ENCODE measurements around the gene KMT5C.

DNA sequence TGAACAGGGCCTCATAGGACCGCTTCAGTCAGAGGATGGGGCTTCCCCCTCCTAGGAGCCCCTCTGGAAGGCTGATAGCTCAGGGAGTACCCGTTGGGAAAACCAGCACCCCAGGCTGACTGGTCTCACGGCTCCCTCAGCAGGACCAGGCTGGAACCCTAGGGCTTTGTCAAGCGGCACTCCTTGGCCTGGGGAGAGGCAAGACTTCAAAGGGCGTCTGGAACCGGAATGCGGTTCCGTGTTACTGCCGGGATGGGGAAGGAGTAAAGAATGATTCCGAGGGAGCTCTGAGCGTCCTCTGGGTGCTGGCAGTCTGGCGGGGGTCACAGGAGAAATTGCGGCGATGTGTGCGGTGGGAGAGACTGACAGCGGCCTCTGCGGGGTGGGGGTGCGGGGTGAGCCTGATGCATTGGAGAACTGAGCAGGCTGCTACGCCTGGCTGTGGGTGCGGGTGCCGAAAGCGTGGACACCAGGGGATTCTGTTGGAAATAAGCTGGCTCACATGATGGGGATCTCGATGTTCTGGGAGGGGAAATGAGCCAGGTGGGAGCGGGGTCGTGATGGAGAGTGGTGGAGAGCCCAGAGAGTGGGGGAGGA is 13.0 kb downstream of the KMT5C start:
- TF ChIP-seq, protein P1, sequence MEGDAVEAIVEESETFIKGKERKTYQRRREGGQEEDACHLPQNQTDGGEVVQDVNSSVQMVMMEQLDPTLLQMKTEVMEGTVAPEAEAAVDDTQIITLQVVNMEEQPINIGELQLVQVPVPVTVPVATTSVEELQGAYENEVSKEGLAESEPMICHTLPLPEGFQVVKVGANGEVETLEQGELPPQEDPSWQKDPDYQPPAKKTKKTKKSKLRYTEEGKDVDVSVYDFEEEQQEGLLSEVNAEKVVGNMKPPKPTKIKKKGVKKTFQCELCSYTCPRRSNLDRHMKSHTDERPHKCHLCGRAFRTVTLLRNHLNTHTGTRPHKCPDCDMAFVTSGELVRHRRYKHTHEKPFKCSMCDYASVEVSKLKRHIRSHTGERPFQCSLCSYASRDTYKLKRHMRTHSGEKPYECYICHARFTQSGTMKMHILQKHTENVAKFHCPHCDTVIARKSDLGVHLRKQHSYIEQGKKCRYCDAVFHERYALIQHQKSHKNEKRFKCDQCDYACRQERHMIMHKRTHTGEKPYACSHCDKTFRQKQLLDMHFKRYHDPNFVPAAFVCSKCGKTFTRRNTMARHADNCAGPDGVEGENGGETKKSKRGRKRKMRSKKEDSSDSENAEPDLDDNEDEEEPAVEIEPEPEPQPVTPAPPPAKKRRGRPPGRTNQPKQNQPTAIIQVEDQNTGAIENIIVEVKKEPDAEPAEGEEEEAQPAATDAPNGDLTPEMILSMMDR (IDR thresholded peaks at IDR 0.05; ENCODE audit: low read depth, low read length): no peak
- TF ChIP-seq POLR2A (IDR thresholded peaks at IDR 0.05; ENCODE audit: extremely low read depth, insufficient read length): no peak
- TF ChIP-seq MYC (IDR thresholded peaks at IDR 0.05; ENCODE audit: low read depth, low read length): no peak
